GM23248 (cell line): ENCODE measurements around the gene TMIGD1.

Source experiments
- EZH2 ChIP-seq: fragments of 200-600 bp; sonication (generic); IDR thresholded peaks from 2 replicates; pipeline ENCODE4 v1.6.1; 2018; ENCODE audit warnings: antibody characterized with exemption, mild to moderate bottlenecking; ENCODE audit not compliant: insufficient read depth, poor library complexity, severe bottlenecking
- EZH2phosphoT487 ChIP-seq: fragments of 200-600 bp; sonication (generic); IDR thresholded peaks from 2 replicates; pipeline ENCODE4 v1.6.1; 2018; ENCODE audit warnings: antibody characterized with exemption, moderate library complexity, mild to moderate bottlenecking, low read depth; ENCODE audit not compliant: insufficient read depth

- TF ChIP-seq EZH2 (no peak), EZH2phosphoT487 (no peak)
Observed at GRCh38 chr17:30296499-30297080, 37.3 kb downstream of the TMIGD1 start.
